Measurements from ENCODE around the gene ATP1B1.

Gene ATP1B1

GRCh38 chr1:169098380-169098779, 8.1 kb upstream of the ATP1B1 start:
- no peak for DNase-seq

- DNase-seq = no peak
These were observed 6.9 kb upstream of the ATP1B1 start for GRCh38 chr1:169099561-169099960.

- DNase-seq = no peak
These were observed 6.3 kb upstream of the ATP1B1 start for GRCh38 chr1:169100208-169100607.

GRCh38 chr1:169100651-169101088, 5.8 kb upstream of the ATP1B1 start:
- peak; percentile 48 for DNase-seq

DNA sequence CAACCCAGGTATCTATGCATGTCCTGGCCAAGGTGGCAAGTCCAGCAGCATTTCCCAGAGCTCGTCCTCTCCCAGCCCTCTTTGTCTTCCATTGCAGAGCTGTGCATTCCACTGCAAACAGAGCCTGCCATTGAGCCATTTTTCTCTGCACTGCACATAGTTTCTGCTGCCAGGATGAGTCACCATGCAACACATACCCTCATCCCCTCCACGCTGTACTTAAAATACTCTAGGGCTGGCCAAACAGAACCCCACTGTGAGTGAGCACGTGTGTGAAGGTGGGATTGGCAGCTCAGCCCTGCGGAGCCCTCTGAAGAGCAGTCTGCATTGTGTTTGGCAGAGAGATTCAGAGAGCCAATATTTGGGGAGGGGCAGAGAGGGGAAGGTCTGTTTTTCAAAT, 3.9 kb upstream of the ATP1B1 start:
- DNase-seq = no peak

DNA sequence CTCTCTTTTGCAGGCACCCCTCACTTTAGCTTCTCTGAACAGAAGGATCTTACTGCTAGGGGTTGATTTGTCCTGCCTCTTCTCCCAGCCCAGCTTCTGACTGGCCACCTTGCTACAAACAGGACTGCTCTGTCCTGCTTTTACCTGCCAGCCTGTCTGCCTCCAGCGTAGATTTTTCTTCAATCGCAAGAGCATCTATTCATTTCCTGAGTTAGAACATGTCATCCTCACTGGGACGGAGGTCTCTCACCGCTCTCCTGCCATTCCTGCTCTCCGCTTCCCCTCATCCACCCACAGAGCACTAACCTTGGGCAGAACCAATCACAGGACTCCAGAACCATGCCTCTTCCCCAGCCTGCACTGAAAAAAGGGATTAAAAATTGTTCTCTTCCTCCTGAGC, 3.5 kb upstream of the ATP1B1 start:
- no peak for DNase-seq

GRCh38 chr1:169103480-169103893, 3.0 kb upstream of the ATP1B1 start:
- DNase-seq = no peak

DNA sequence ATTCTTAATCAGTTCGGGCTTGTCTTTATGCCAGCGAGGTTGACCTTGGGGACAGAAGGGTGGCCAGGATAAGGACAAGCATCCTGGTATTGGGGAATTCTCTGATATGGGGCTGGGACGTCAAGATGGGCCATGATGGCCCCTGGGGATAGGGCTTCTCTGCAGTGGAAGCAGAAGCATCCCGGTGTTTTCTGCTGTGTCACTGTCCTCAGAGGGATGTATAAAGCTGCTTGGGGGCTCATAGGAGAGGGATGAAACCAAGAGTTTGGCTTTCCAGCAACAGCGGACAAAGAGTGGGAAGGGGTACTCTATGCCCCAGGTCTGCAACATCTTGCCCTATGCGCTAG, 1.4 kb upstream of the ATP1B1 start:
- peak; percentile 23 for DNase-seq

- peak; percentile 66 for DNase-seq
These were observed 926 bp upstream of the ATP1B1 start for GRCh38 chr1:169105434-169106094.

- DNase-seq = peak; percentile 26
These were observed 572 bp downstream of the ATP1B1 start for GRCh38 chr1:169106921-169107602.

DNA sequence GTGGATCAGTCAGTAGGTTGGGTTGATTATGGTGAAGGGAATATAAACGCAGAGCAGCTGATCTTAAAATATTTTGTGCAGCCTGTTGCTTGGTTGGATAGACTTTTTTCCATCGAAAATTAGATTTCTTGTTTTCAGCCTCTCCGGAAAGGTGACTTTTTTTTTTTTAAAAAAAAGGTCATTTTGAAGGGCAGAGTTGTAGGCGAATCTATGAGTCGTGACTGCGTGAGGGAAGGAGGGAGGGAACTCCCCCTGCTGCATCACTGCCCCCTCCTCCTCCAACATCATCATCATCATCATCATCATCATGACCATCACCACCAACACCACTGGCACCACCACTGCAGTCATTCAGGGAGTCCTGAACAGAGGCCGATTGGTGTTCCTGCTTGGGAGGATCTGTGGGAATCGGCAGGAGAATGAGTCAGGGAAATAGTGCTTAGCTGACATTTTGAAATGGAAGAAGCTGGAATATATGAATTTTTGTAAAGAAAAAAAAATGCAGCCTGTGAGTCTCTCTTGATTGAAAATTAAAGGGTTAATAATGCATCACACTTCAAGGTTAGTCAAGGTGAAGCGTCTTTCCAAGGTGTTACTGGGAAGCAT, 1.2 kb downstream of the ATP1B1 start:
- no peak for DNase-seq

GRCh38 chr1:169108223-169108622, 1.7 kb downstream of the ATP1B1 start:
- DNase-seq = no peak

DNA sequence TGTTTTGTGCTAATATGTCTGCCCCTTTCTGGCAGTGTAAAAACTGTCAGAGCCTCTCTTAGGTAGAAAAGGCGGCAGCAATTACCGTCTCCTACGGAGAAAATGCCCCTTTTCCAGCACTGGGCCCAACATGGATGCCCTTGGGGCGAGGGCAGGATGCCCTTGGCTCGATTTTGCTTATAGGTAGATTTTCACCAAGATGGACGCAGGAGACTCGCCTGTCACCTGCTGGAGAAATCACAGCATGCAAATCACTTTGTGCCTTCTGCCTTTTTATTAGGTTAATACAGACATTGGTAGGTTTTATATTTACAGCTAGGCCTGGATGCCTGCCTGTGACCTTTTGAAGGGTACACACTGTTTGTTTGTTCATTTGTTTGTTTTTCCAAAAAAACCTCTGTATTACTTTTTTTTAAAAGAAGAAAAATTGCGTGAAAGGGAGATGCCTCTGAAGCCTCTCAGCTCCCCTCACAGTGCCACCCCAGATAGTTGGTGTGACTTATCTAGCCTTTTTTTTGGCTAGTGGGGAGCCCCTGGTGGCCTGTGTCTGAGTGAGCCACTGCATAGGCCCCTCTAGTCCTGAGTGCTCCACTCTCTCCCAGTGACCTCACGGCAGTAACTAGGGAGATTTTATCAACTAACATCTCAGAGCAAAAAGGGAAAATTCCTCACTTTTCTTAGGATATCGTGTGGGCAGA, 2.5 kb downstream of the ATP1B1 start:
- DNase-seq = peak; percentile 78

DNA sequence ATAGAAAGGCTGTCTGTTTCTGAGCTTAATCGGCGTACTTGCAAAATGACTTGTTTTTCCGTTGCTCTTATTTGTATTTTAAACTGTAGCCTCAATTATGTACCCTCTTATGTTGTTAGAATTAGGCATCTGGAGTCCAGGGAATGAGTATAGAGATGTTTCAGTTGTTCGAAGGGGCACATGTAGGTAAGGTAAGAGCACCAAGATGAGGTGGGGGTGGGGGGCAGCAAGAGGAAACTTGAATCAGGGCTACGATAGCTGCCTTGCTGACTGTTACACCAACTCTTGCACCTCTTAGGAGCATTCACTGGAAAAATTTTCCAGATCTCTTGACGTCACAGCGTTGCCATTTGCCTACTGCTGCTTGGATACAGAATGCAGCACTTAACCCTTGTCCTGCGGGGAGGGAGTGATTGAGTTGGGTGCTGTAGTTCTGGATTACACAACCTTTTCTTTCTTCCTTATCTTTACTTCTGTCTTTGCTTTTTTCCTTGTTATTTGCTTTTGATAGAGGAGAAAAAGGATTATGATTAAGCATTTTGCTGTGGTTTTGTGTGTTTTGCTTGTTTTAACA, 3.2 kb downstream of the ATP1B1 start:
- peak; percentile 50 for DNase-seq

DNA sequence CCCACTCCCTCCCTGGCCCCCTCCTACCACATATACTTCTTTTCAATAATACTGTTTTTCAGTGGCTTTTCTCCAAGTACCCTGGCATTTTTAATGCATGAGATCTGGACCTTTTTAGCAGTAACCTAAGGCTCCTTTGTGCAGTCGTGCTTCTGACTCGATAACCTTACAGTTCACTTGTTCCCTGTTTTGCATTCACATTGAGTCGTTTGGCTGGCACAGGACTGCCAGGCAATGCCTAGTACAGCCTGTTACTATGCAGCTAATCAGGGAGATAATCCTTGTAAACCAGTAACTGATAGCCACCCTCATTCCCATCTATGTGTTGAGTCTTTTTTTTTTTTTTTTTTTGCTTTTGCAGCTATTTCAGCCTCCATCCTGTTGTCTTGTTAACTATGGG, 3.7 kb downstream of the ATP1B1 start:
- DNase-seq = peak; percentile 31

DNA sequence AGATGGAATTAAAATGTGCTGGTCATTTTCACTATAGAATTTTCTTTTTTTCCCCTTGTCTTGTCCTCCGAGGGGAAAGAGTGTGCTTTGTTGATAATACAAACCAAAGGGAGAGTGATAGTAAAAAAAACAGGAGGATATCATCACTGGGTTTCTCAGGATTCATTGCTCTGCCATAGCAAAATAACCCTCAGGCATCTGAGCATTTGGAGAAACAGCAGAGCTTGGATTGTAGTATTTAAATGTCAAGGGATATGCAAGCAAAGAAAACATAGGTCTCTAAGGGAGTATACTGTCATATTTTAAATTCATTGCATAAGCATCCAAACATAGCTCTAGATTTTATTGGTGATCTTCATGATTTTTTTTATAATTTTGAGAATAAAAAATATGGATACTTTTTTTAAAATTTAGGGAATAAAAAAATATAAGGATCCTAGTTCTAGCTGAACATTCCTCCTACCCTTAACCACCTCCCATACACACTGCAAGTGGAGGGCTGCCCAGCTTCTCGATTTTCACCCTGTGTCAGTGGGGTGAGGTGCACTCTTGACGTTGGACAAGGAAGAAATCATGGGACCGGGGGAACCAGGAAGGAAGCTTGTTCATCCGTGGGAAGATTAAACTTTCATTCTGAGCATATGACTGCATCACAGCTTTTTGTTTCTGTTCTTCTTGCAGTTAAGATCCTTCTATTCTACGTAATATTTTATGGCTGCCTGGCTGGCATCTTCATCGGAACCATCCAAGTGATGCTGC, 4.4 kb downstream of the ATP1B1 start:
- DNase-seq = no peak

DNA sequence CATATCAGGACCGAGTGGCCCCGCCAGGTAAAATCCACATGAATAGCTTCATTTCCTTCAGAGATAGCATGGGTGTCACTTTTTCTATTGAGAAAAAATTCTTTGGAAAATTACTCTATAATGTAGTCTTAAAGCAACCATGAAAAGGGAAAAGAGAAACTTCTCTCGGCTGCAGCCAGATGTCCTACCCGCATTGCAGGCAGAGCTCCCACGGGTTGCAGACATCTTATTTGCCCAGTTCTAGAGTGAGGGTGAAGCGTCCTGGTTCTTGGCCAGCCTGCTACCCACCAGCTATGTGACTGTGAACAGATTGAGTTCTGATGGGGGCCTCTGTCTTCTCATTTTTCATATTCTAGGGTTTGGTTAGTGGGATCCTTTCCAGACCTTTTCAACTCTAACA, 5.0 kb downstream of the ATP1B1 start:
- DNase-seq = no peak

- DNase-seq = peak; percentile 46
These were observed 5.8 kb downstream of the ATP1B1 start for GRCh38 chr1:169112241-169112640.

DNA sequence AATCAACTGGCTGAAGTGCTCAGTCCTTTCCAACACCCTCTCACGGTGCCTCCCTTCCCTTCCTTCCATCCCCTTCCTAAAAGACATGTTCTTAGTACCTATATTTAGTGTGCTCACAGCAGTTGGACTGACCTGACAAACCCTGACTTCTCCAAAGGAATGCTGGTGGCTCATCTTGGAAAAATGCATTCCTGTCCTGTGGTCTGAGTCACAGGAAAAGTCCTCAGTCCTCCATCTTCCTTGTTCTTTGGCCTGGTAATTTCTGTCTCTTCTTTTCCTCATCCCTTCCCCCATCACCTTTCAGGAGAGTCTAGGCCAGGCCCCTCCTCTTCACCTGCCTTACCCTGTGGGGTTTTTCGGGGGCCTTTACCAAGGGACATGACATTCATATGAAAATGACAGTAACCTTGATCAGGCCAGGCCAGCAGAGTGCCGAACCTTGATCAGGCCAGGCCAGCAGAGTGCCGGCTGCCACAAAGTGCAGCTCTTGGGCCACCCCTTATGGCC, 7.2 kb downstream of the ATP1B1 start:
- DNase-seq = no peak

DNA sequence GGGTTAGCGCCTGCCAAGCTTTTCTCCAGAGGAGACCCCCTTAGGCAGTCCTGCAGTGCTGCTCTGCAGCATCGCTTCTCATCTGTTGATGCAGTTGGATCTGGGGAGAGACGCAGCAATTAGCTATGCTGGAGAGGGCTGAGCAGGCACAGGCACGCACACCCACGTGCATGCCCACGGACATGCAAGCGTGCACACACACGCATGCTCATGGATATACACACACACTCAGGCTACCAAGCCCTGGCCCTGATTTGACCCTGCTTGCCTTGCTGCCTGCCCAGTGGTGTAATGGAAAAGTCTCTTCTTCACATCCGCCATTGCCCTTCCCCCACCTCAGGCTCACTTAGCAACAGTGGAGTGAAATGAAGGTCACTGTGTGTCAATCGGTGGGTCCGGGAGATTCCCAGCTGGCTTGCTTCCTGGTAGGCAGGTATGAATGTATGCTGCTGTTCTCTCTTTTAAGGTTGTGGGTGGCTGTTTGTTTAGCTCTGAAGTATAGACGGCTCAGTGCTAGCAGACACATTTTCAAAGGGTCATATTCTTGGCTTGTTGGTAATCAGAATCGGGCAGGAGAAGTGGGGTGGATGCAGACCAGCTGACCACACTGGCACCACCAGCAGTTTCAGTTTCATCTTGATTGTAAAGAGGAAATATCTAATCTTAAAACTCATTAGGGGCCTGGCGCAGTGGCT, 9.5 kb downstream of the ATP1B1 start:
- DNase-seq = no peak

- no peak for DNase-seq
These were observed 10.5 kb downstream of the ATP1B1 start for GRCh38 chr1:169117014-169117413.

DNA sequence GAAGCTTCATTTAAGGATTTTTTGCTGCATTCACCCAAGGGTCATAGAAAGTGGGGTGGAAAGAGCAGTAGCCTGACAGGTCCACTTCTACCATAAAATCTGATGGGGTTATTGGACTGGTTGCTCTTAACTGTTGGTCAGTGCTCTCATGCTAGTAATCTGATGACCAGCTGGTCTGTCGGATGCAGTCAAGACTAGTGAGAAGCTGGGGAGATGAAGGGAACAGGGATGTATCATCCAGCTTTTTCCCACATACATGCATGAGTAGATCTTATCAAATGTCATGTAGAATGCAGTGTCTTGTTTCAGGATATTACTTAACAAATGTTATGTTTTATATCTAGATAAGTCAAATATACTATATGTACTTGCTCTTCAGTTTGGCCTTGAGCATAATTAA, 11.1 kb downstream of the ATP1B1 start:
- no peak for DNase-seq

Measured in hematopoietic multipotent progenitor cell treated with erythropoietin and hydrocortisone succinate and interleukin-3 and kit ligand, for 6 days (in vitro differentiated cells).